OCI-LY7 (cell line): ENCODE measurements around the gene BTBD9.

Experiments
- CTCF ChIP-seq: fragments of 200-600 bp; sonication (generic); conservative IDR thresholded peaks from 2 replicates; pipeline ENCODE4 v1.5.1; 2014; ENCODE audit warnings: mild to moderate bottlenecking, antibody characterized with exemption, low read length, moderate library complexity, mixed read lengths
- EZH2phosphoT487 ChIP-seq: fragments of 200-600 bp; sonication (generic); IDR thresholded peaks from 2 replicates; pipeline ENCODE4 v1.6.1; 2018; ENCODE audit warnings: low read depth, borderline replicate concordance, mild to moderate bottlenecking, mixed run types, antibody characterized with exemption, low read length, moderate library complexity, mixed read lengths

DNA sequence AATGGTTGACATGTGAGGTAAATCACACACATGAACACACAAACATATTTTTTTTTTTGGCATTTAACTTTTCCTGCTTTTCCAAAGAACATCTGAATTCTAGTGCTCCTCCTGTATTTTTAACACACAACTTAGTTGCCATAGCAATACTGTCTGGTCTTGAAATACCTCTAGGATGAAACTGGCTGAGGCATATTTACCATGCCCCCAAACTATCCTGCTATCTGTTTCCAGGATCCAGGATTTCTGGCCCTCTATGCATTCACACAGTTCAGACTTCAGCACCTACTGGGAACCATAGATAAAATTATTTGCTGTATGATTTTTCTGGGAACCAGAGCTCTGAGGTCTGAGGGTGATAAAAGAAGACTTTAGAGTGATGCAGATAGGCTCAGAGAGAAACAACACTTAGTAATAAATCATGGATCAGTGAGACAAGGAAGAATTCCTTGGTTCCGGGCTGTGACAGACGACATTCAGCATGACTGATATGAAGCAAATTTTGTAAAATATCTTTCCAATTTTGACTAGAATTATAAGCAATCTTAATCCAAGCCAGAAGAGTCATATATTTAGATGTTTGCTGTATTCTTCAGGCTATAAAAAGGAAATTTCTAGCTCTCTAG is 359.7 kb downstream of the BTBD9 start:
- TF ChIP-seq CTCF (no peak), EZH2phosphoT487 (no peak)
